SU-DHL-6 (cell line): ENCODE results near the gene RPL39L.
A peak's percentile ranks its signal among the peaks of the same experiment; 100 is the strongest.

Experiments
- H2AFZ ChIP-seq: fragments of 200-600 bp; sonication (generic); 2 replicates; pipeline ENCODE4 v1.6.1; 2014; ENCODE audit warnings: low read depth, mild to moderate bottlenecking, moderate library complexity, mixed read lengths, antibody characterized with exemption, low read length; ENCODE audit not compliant: severe bottlenecking
- H3F3A ChIP-seq: fragments of 200-600 bp; shearing (Covaris generic); 2 replicates; pipeline ENCODE4 v1.6.0; 2016; ENCODE audit warnings: antibody characterized with exemption, mild to moderate bottlenecking; ENCODE audit not compliant: insufficient read depth
- H3K27ac ChIP-seq: fragments of 200-600 bp; sonication (generic); 2 replicates; pipeline ENCODE4 v1.5.1; 2016; ENCODE audit warnings: low read depth, mild to moderate bottlenecking, low read length, moderate library complexity, mixed read lengths
- H3K27me3 ChIP-seq: fragments of 200-600 bp; sonication (generic), shearing (Covaris generic); 2 replicates; pipeline ENCODE4 v1.6.0; 2014; ENCODE audit warnings: mild to moderate bottlenecking, low read length
- H3K36me3 ChIP-seq: fragments of 200-600 bp; sonication (generic); 2 replicates; pipeline ENCODE4 v1.6.1; 2014; ENCODE audit warnings: mild to moderate bottlenecking, low read length, mixed read lengths
- H3K4me2 ChIP-seq: fragments of 300-600, 200-600 bp; shearing (Covaris generic), sonication (generic); 2 replicates; pipeline ENCODE4 v1.6.0; 2014; ENCODE audit warnings: low read length, low read depth, mild to moderate bottlenecking; ENCODE audit not compliant: poor library complexity, severe bottlenecking
- H3K4me3 ChIP-seq: fragments of 200-600 bp; sonication (generic); 2 replicates; pipeline ENCODE4 v1.5.1; 2014; ENCODE audit warnings: antibody characterized with exemption, low read length, mild to moderate bottlenecking, mixed read lengths; ENCODE audit not compliant: insufficient read depth, poor library complexity, severe bottlenecking
- H3K79me2 ChIP-seq: fragments of 200-600 bp; sonication (generic); 2 replicates; pipeline ENCODE4 v1.6.1; 2014; ENCODE audit warnings: mild to moderate bottlenecking, low read length, moderate library complexity; ENCODE audit not compliant: insufficient read depth
- H3K9ac ChIP-seq: fragments of 200-600 bp; sonication (generic); 2 replicates; pipeline ENCODE4 v1.7.0; 2014; ENCODE audit warnings: mild to moderate bottlenecking, low read length
- H3K9me2 ChIP-seq: fragments of 200-600 bp; sonication (generic); replicated peaks from 2 replicates; pipeline ENCODE4 v1.6.1; 2014; ENCODE audit warnings: low read length; ENCODE audit not compliant: insufficient read depth
- H3K9me3 ChIP-seq: fragments of 200-600 bp; sonication (generic); 2 replicates; pipeline ENCODE4 v1.6.1; 2014; ENCODE audit warnings: low read length, mixed read lengths; ENCODE audit not compliant: insufficient read depth
- H4K20me1 ChIP-seq: fragments of 200-600 bp; sonication (generic); 2 replicates; pipeline ENCODE4 v1.6.1; 2014; ENCODE audit warnings: low read depth, mild to moderate bottlenecking, antibody characterized with exemption, low read length, moderate library complexity, mixed read lengths
- CTCF ChIP-seq: fragments of 200-600 bp; sonication (generic); IDR thresholded peaks from one replicate; pipeline ENCODE4 v1.5.1; 2017; ENCODE audit warnings: antibody characterized with exemption, mild to moderate bottlenecking, low read length, moderate library complexity; ENCODE audit not compliant: insufficient read depth, poor library complexity, severe bottlenecking
- EZH2phosphoT487 ChIP-seq: fragments of 200-600 bp; sonication (generic), shearing (Covaris generic); conservative IDR thresholded peaks from 2 replicates; pipeline ENCODE4 v1.6.1; 2018; ENCODE audit warnings: mild to moderate bottlenecking, antibody characterized with exemption, low read length, moderate library complexity, mixed read lengths

The RPL39L gene

GRCh38 chr3:187139126-187139894, at the start of gene RPL39L:
Gene RPL39L (minus strand): TSS chr3:187139496. CDS start chr3:187121300, 18,196 bp downstream.
- Histone ChIP-seq H3K9ac (peak within 1 kb of the TSS; percentile 72), H3F3A (0 out of 2 replicates have a peak, but pooled peaks cover 4% of the 10 kb centered on the region), H3K36me3 (peaks cover 16% of the 10 kb centered on the region; the same call in 1 of the 2 replicates), H3K4me3 (peak within 1 kb of the TSS; percentile 60), H3K9me2 (no peaks in the 10 kb centered on the region), H3K4me2 (peak within 1 kb of the TSS; percentile 53), H4K20me1 (no peaks in the 10 kb centered on the region), H3K27ac (peak within 1 kb of the TSS; percentile 77), H2AFZ (peak within 1 kb of the TSS; percentile 75), H3K79me2 (no peaks in the 10 kb centered on the region), H3K9me3 (peaks cover 6% of the 10 kb centered on the region; the same call in 1 of the 2 replicates), H3K27me3 (no peaks in the 10 kb centered on the region)
- TF ChIP-seq CTCF, result peak; percentile 86
- no peak for TF ChIP-seq EZH2phosphoT487

GRCh38 chr3:187188931-187189330, 49.6 kb upstream of the RPL39L start:
- H2AFZ ChIP-seq, result no peak overlapping the region
- peak overlapping the region; percentile 1 for H3K4me2 ChIP-seq
- no peak overlapping the region for H3K9ac ChIP-seq
- no peaks in the 10 kb centered on the region for H3K9me3 ChIP-seq
- H3K4me3 ChIP-seq, result no peak overlapping the region
- no peaks in the 10 kb centered on the region for H3K79me2 ChIP-seq
- H3K9me2 ChIP-seq, result no peaks in the 10 kb centered on the region
- no peaks in the 10 kb centered on the region for H3F3A ChIP-seq
- no peak for TF ChIP-seq EZH2phosphoT487
- TF ChIP-seq CTCF, result no peak
- H3K36me3 ChIP-seq, result no peaks in the 10 kb centered on the region
- H3K27ac ChIP-seq, result no peak overlapping the region
- no peaks in the 10 kb centered on the region for H3K27me3 ChIP-seq
- no peaks in the 10 kb centered on the region for H4K20me1 ChIP-seq

- no peaks in the 10 kb centered on the region for H3F3A ChIP-seq
- no peak overlapping the region for H3K9ac ChIP-seq
- H3K27ac ChIP-seq, result no peak overlapping the region
- H3K36me3 ChIP-seq, result no peaks in the 10 kb centered on the region
- no peaks in the 10 kb centered on the region for H3K9me3 ChIP-seq
- H3K27me3 ChIP-seq, result no peaks in the 10 kb centered on the region
- no peaks in the 10 kb centered on the region for H4K20me1 ChIP-seq
- no peak overlapping the region for H2AFZ ChIP-seq
- H3K4me3 ChIP-seq, result no peak overlapping the region
- no peak overlapping the region for H3K4me2 ChIP-seq
- no peaks in the 10 kb centered on the region for H3K9me2 ChIP-seq
- TF ChIP-seq EZH2phosphoT487 (no peak), CTCF (no peak)
- no peaks in the 10 kb centered on the region for H3K79me2 ChIP-seq
Measured at GRCh38 chr3:187186801-187187421, 47.6 kb upstream of the RPL39L start.
